Prostate gland (tissue), 2 donors: Measurements from ENCODE around the gene RPL15. TPM values are rescaled to one million over a fixed set of nuclear protein-coding genes. Genes with fewer than 3 reads are reported as not detected.

Source experiments
- DNase-seq: peaks from one replicate; pipeline ENCODE4 v3.0.0-alpha.2; 2019; ENCODE audit warnings: low spot score
- H3K27ac ChIP-seq, 2 donors: fragments of 200-600 bp; sonication (generic); 2 replicates each; pipeline ENCODE4 v1.5.1; 2017 to 2019
- H3K27me3 ChIP-seq: fragments of 200-600 bp; sonication (generic); replicated peaks from 2 replicates; pipeline ENCODE4 v1.5.1; 2019; ENCODE audit not compliant: insufficient read depth
- H3K36me3 ChIP-seq, 2 donors: fragments of 200-600 bp; sonication (generic); 1 replicate in 1 of 2; 2 replicates in 1 of 2; pipeline versions ENCODE4 v1.5.1 to v1.8.1; 2017 to 2019
- H3K4me1 ChIP-seq: fragments of 200-600 bp; sonication (generic); replicated peaks from 2 replicates; pipeline ENCODE4 v1.5.1; 2019
- H3K4me3 ChIP-seq, 2 donors: fragments of 200-600 bp; sonication (generic); 2 replicates each; pipeline ENCODE4 v1.5.1; 2017 to 2019
- H3K9me3 ChIP-seq: fragments of 200-600 bp; sonication (generic); 2 replicates; pipeline ENCODE4 v1.5.1; 2017
- POLR2A ChIP-seq: fragments of 450-650 bp; IDR thresholded peaks from one replicate; pipeline ENCODE4 v1.6.1; 2016; ENCODE audit warnings: antibody characterized with exemption, mild to moderate bottlenecking
- POLR2AphosphoS5 ChIP-seq: sonication (generic); formaldehyde crosslinking; IDR thresholded peaks from one replicate; pipeline ENCODE4 v1.6.1; 2017; ENCODE audit warnings: antibody characterized with exemption
- WGBS: methylation state at CpG from one replicate; pipeline ENCODE4 v1.1.5; 2018; 5-methylcytosine and 5-hydroxymethylcytosine counted together
- intact Hi-C: fragments of 100-400 bp; cut with DNase I; formaldehyde crosslinking; loops from one replicate; pipeline ENCODE4 v1.14.2; 2022
- total RNA-seq, 2 donors: library from RNA; depleted of rRNA; stranded (reverse); fragments of >200 nt; gene quantifications; one replicate each; pipeline ENCODE4 v1.1.0, GENCODE V29; 2016
- TF ChIP-seq, protein P1 (sequence below), 4 experiments: fragments of 200-600 bp in 2 of 4; fragments of 450-650 bp in 2 of 4; sonication (generic) in 2 of 4; IDR thresholded peaks; 1 replicate in 3 of 4; 2 replicates in 1 of 4; pipeline ENCODE4 v1.5.1; 2016 to 2019; ENCODE audit warnings: antibody characterized with exemption in 4 of 4, mild to moderate bottlenecking in 2 of 4, moderate library complexity in 2 of 4

The RPL15 gene
- total RNA-seq, 2 donors from 2014 or later, result 2,124 to 2,276 TPM

DNA sequence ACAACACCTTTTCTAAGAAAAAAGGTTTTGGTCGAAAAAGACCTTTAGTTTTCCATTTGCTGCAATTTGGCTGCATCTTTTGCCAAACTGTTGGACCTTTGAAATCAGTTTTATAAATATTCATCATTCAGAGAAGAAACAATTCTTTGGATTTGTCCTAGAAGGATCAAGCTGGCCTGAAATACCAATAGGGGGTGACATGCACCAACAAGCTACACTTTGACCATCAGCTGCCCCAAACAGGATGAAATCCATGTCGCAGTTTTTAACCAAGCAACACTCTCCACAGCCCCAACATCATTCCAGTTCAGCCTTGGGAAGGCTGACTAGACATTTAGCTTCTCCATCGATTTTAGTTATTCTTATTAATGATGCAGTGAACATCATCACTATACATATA is 9.8 kb downstream of the RPL15 start:
- no peak overlapping the region for H3K27ac ChIP-seq
- no peaks in the 10 kb centered on the region for H3K9me3 ChIP-seq
- H3K4me3 ChIP-seq, result no peak overlapping the region
- H3K36me3 ChIP-seq, result no peaks in the 10 kb centered on the region
- 87% methylated on average over 3 of the region's 3 CpGs for WGBS
- H3K4me1 ChIP-seq, result no peaks in the 10 kb centered on the region
- intact Hi-C loops, result no loop called here
- TF ChIP-seq POLR2AphosphoS5 (no peak), POLR2A (no peak)
- TF ChIP-seq, protein P1, sequence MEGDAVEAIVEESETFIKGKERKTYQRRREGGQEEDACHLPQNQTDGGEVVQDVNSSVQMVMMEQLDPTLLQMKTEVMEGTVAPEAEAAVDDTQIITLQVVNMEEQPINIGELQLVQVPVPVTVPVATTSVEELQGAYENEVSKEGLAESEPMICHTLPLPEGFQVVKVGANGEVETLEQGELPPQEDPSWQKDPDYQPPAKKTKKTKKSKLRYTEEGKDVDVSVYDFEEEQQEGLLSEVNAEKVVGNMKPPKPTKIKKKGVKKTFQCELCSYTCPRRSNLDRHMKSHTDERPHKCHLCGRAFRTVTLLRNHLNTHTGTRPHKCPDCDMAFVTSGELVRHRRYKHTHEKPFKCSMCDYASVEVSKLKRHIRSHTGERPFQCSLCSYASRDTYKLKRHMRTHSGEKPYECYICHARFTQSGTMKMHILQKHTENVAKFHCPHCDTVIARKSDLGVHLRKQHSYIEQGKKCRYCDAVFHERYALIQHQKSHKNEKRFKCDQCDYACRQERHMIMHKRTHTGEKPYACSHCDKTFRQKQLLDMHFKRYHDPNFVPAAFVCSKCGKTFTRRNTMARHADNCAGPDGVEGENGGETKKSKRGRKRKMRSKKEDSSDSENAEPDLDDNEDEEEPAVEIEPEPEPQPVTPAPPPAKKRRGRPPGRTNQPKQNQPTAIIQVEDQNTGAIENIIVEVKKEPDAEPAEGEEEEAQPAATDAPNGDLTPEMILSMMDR (IDR thresholded peaks at IDR 0.05), result no peak
- DNase-seq, result no peak
- H3K27me3 ChIP-seq, result no peaks in the 10 kb centered on the region

DNA sequence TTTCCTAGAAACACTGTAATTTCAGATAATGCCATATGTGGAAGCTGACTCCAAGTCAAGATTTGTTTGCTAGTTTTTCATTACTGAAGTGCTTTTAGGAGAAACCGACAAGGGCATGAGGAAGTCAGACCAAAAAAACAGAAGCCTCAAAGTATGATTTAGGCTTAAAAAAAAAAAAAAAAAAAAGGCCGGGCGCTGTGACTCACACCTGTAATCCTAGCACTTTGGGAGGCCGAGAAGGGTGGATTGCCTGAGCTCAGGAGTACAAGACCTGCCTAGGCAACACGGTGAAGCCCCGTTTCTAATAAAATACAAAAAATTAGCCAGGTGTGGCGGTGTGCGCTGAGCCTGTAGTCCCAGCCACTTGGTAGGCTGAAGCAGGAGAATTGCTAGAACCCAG is 11.6 kb downstream of the RPL15 start:
- no peak for DNase-seq
- Histone ChIP-seq H3K4me3 (no peak overlapping the region), H3K4me1 (no peaks in the 10 kb centered on the region), H3K9me3 (no peaks in the 10 kb centered on the region), H3K27me3 (no peaks in the 10 kb centered on the region), H3K36me3 (no peaks in the 10 kb centered on the region), H3K27ac (no peak overlapping the region)
- 60% methylated on average over 8 of the region's 8 CpGs for WGBS
- TF ChIP-seq POLR2A, result no peak
- TF ChIP-seq, protein P1 (IDR thresholded peaks at IDR 0.05), result no peak
- no peak for TF ChIP-seq POLR2AphosphoS5
- intact Hi-C loops, result no loop called here

GRCh38 chr3:23931597-23931996 is 14.7 kb downstream of the RPL15 start:
- no peak for DNase-seq
- H3K4me1 ChIP-seq, result no peaks in the 10 kb centered on the region
- no peak overlapping the region for H3K27ac ChIP-seq
- no peaks in the 10 kb centered on the region for H3K27me3 ChIP-seq
- no peak overlapping the region for H3K4me3 ChIP-seq
- intact Hi-C loops, result no loop called here
- 85% methylated on average over 3 of the region's 3 CpGs for WGBS
- H3K36me3 ChIP-seq, result no peaks in the 10 kb centered on the region
- TF ChIP-seq, protein P1 (IDR thresholded peaks at IDR 0.05), result no peak
- TF ChIP-seq POLR2A (no peak), POLR2AphosphoS5 (no peak)
- H3K9me3 ChIP-seq, result no peaks in the 10 kb centered on the region

GRCh38 chr3:23932571-23932970 is 15.6 kb downstream of the RPL15 start:
- intact Hi-C loops, result no loop called here
- no peak for DNase-seq
- no peaks in the 10 kb centered on the region for H3K27me3 ChIP-seq
- H3K36me3 ChIP-seq, result no peaks in the 10 kb centered on the region
- H3K27ac ChIP-seq, result no peak overlapping the region
- no peaks in the 10 kb centered on the region for H3K9me3 ChIP-seq
- no peak overlapping the region for H3K4me3 ChIP-seq
- WGBS, result 89% methylated on average over 4 of the region's 4 CpGs
- no peak for TF ChIP-seq POLR2AphosphoS5
- no peak for TF ChIP-seq POLR2A
- TF ChIP-seq, protein P1 (IDR thresholded peaks at IDR 0.05), result no peak
- H3K4me1 ChIP-seq, result no peaks in the 10 kb centered on the region

DNA sequence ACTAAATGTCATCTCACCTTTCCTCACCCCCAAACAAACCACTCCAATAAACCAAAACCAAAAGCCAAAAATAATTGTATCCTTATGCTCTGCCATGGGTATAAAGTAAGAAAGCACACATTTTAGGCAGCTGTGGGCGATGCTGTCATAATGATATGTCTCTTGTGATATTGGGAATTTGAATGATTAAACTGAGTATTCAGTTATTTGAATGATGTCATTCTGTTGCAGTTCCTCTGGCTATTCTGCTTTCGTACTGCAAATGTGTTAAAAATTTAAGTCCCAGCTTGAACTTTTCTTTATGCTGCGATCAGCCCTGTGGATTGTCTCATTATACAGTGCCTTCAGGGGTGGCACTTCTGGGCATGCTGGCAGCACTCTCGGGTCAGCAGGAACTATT is 17.3 kb downstream of the RPL15 start:
- H3K9me3 ChIP-seq, result no peaks in the 10 kb centered on the region
- H3K4me3 ChIP-seq, result no peak overlapping the region
- H3K4me1 ChIP-seq, result no peaks in the 10 kb centered on the region
- no peak for DNase-seq
- intact Hi-C loops, result no loop called here
- no peak for TF ChIP-seq POLR2AphosphoS5
- TF ChIP-seq, protein P1 (IDR thresholded peaks at IDR 0.05), result no peak
- TF ChIP-seq POLR2A, result no peak
- no peaks in the 10 kb centered on the region for H3K27me3 ChIP-seq
- H3K27ac ChIP-seq, result no peak overlapping the region
- no peaks in the 10 kb centered on the region for H3K36me3 ChIP-seq
- 75% methylated on average over 4 of the region's 4 CpGs for WGBS
